ELF-1 (cell line): ENCODE measurements around the gene TXNDC5.
A peak's percentile ranks its signal among the peaks of the same experiment; 100 is the strongest.

Experiments
- DNase-seq: peaks from one replicate; pipeline ENCODE4 v3.0.0-alpha.2; 2016; ENCODE audit warnings: low read depth, low spot score

Gene TXNDC5

GRCh38 chr6:7910654-7911344 is at the start of gene TXNDC5:
Gene TXNDC5, minus strand, starts transcription at chr6:7910788. Its CDS starts 12 bp downstream, at chr6:7910776.
- peak; percentile 48 for DNase-seq

- DNase-seq: no peak
Observed at GRCh38 chr6:7960141-7960540, 49.6 kb upstream of the TXNDC5 start.

- DNase-seq: no peak
Observed at GRCh38 chr6:7959453-7959852, 48.9 kb upstream of the TXNDC5 start.

DNA sequence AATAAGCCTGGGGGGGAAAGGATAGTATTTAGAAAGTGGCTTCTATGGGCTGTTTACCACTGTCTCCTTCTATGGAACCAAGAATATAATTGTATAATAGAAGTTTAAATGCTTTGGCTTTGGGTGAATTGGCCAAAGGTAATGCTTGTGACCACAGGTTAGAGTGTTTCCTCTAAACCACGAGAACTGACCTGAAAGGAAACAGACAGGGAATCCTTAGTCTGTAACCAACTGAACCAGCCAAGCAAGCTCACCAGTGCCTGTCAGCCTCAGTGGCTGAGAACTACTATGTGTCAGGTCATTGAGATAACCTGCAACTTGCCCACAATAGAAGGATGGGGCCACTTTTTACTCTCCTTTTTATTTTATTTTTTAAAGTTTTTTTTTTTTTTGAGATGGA is 47.9 kb upstream of the TXNDC5 start:
- DNase-seq: no peak

DNA sequence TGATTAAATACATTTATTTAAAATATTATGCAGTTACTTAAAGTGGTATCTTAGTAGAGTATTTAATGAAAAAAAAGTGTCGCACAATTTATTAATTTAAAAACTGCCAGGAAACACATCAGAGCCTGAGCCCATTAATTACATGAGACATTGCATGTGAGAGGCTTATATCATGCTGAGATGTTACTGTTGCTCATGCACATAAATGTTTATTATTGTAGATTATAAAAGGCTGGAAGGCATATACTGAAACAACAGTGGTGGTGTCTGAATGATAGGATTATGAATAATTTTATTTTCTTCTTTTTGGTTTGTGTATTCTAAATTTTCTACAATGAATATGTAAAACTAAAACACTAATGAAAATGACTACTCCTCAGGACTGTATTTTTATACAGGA is 45.7 kb upstream of the TXNDC5 start:
- DNase-seq: no peak

DNA sequence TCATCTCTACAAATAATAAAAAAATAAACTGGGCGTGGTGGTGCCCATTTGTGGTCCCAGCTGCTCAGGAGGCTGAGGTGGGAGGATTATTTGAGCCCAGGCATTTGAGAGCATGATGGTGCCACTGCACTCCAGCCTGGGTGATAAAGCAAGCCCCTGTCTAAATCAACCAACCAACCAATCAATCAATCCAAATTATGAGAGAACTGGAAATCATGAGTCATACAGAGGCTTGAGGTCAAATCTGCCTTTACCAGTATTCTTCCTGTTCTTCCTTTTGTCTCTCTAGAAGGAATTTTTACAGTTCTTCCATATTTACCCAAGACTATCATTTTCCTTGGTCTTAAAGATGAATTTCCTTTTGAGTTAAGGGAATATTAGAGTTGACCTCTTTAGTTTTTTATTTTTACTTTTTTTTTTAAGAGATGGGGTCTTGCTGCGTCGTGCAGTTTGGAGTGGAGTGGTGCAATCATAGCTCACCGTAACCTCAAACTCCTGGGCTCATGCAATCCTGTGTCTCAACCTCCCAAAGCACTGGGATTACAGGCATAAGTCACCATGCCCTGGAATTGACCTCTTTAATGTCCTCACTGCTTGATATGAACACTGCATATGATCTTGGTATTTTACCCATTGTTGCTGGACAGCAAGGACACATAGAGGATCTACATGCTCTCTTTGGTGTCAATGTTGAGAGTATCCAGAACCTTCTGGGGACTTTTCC is 44.1 kb upstream of the TXNDC5 start:
- DNase-seq: no peak

GRCh38 chr6:7953753-7954152 is 43.2 kb upstream of the TXNDC5 start:
- no peak for DNase-seq

DNA sequence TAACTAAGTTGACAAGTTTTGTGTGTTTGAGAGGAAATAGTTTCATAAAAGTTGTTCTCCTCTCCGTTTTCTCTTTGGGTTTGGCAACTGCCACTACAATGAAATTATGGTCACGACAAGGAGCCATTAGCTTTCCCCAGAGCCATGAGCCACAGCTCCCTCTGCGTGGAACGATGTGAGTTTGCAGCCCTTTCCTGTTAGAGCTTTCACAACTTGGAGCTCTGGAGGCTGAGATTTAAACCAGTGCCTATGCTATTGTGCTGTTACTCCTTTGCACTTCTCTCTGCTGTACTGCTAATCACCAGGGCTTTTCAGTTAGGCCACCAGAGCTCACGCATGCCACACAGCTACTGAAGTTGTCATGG is 29.3 kb upstream of the TXNDC5 start:
- DNase-seq: no peak

GRCh38 chr6:7939184-7939863 is 28.7 kb upstream of the TXNDC5 start:
- no peak for DNase-seq

DNA sequence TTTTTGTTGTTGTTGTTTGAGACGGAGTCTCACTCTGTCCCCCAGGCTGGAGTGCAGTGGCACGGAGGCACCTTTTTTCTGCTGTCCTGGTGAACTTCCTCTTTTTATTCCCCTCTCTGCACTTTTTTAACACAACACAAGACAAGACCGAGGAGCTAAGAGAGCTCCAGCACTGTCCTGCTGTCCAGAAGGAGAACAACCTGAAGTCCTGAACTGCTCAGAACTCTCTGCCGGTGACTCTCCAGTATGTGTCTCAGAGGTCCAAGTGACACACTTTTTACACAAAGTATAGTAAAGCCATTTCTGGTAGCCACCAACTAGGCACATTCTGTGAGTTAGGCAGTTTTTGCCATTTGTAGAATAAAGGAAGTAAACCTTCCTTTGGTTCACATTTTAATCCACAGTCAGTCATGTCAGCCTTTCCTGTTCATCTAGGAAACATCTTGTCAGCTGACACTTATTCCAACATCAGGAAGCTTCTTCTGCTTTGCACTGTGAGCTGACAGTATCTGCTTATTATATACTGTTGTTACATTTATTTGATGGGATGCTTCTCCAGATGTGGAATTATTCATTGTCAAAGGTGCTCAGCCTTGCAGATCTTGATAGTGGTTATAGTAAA is 28.1 kb upstream of the TXNDC5 start:
- no peak for DNase-seq

DNA sequence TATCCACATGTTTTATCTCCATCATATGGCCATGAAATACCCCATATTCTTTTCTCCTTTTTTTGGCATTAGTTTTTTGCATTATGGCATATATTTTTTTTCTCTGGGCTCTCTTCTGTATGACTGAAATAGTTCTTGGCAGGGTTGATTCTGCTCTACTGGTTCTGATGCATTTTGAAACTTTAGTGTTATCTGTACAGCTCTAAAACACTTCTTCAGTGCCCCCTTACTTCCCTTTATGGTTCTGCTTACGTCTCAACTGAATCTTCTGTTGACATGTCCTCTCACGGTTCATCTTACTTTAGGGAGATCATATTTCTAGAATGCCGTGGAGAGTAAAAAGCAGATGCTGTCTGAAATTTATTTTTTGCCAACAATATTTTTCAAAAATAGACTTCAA is 23.2 kb upstream of the TXNDC5 start:
- DNase-seq: no peak

DNA sequence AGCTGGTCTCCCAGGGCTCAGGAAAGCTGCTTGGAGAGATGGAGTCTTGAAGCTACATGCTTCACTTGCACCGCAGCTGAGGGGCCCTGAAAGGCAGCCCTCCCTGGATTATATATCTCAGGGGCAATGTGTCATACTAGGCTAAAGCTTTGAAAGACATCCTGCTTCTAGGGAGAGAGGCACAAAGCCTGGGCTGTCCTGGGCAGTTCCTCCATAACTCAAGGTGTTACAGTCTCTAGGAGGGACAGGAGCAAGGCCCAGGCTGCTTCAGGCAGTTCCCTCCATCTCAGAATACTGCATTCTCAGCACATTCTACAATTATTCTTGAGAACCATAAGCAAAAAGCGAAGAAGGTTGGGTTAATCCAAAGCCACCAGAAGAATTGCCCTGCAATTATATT is 22.0 kb upstream of the TXNDC5 start:
- no peak for DNase-seq

DNA sequence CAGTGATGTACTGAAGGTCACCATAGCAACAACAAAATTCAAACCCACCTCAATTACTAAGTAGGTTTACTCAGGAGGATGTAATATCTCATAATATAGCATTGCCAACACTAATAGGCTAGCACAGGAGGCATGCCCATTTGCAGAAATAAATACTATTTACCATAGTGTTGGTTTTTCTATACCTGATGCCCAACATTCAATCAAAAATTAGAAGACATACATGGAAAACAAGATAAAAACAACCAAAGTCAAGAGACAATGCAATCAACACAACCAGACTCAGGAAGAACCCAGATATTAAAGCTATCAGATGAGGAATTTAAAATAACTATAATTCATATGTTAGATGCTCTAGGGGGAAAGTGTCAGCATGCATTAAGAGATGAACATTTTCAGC is 14.3 kb upstream of the TXNDC5 start:
- DNase-seq: no peak

GRCh38 chr6:7922596-7922995 is 12.0 kb upstream of the TXNDC5 start:
- no peak for DNase-seq

DNA sequence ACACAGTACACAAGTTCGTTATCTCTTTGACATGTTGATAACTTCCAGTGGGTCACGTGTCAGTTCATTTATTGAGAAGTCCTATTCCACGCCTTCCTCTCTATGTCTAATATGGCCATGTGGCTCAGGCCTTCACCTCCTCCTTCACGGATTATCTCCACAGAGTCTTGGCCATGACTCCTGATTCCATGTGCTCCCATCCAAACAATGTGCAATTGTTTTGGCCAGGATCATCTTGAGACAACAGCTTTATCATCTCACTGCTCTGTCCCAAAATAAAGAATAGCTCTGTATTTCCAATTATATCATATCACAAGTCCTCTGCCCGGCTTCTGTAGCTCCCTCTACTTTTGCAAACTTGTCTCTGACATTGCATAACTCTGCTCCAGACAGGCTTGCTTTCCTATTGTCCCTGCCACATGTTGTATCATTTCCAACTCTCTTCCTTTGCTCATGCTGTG is 11.1 kb upstream of the TXNDC5 start:
- no peak for DNase-seq

DNA sequence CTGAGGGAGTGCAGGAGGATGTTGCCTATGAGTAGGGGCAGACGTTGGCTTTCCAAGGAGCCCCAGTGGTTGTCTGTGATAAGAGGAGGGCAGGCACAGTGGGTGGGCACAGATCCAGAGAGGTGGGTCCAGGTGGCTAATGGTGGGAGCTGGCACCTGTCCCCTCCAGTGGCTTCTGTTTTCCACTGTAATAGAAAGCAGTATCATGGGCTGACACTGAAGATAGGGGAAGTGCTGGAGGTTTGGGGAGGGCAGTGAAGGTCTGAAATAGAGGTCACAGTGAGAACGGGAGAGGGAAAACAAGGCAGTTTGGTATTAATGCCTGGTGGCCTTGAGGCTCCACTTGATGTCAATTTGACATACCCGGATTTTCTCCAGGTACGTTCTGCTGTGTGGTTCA is 10.5 kb upstream of the TXNDC5 start:
- DNase-seq: no peak

DNA sequence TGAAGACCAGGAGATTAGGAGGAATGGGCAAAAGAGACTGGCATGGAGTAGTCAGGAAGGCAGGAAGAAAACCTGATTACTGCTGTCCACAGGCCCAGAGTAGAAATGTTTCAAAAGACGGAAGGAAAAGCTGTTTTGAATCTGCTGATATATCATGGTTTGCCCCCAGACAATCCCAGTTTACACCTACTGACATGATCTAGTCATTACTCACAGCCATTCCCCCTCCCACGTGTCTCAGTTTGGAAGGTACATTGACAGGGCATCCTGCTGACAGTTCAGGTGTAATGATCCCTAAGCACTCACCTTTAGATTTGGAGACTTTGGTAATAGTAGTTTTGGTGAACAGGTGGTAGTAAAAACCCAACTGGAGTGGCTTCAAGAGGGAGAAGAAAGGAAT is 9.8 kb upstream of the TXNDC5 start:
- DNase-seq: no peak

GRCh38 chr6:7919871-7920270 is 9.3 kb upstream of the TXNDC5 start:
- DNase-seq: peak; percentile 68

DNA sequence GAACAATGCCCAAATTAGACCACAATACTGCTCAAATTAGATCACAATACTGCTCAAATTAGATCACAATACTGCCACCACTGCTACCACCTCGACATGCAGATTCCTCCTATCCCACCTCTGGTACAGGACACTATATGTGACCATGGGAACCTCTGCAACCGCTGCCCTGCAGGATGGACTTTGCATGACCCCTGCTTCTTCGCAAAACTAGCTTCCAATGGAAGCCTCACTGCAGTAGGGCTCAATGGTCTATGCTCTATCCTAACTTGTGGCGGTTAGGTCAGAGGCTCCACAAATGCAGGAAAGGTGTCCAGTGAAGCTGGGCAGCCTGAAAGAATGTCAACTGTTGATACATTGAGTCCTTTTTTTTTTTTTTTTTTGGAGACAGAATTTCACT is 7.8 kb upstream of the TXNDC5 start:
- no peak for DNase-seq

DNA sequence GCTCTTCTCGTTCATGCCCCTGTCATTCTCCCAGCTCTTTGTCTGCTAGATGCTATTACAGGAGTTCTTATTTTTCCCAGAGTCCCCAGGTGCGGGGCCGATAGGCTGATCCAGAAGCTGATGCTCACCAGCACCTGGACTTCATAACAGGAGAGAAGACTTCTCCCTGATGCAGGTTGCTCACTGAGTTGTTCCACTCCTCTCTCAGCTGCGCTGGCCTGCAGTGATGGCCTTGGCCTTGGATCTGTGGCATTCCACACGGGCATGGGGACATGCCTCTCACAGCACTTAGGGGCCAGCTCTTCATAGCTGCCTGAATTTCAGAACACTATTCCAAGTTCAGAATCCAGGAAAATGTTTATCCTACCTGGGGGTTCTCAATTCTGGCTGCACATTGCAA is 7.1 kb upstream of the TXNDC5 start:
- no peak for DNase-seq

DNA sequence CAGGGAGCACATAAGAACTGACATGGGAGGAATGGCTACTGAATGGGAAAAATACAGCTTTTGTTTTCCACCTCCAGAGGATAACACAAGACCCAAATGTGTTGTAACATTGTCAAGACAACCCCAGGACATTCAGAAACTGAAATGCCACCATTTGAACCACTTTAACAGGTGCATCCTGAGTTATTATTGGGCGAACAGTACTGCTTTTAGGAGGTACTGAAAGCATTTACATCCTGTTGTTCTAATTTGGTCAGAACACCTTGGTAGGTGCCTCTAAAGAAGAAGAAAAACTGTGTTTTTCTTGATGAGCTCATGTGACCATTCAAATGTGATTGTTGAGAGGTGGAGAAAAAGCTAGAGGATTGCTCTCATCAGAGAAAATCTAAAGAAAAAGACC is 6.4 kb upstream of the TXNDC5 start:
- DNase-seq: no peak

- no peak for DNase-seq
Observed at GRCh38 chr6:7914991-7915789, 4.6 kb upstream of the TXNDC5 start.
